Astrocyte of the spinal cord (primary cell): ENCODE results near the gene PTPRF.

ENCODE experiments used
- DNase-seq: peaks from one replicate; pipeline ENCODE4 v3.0.0; 2011; ENCODE audit warnings: low read depth, low spot score
- H3K4me3 ChIP-seq: 2 replicates; pipeline ENCODE4 v1.5.1; 2011; ENCODE audit warnings: low read depth, mild to moderate bottlenecking, low read length, moderate library complexity
- in situ Hi-C: cut with HindIII; loops from 2 replicates; pipeline ENCODE4 v1.10.0; 2017; ENCODE audit warnings: low sequenced_read_pairs
- TF ChIP-seq, protein P1 (sequence below): IDR thresholded peaks from 2 replicates; pipeline ENCODE4 v1.5.1; 2012; ENCODE audit warnings: low read depth, mild to moderate bottlenecking, low read length, inconsistent platforms

PTPRF gene

GRCh38 chr1:43618521-43619313 lies 88.0 kb downstream of the PTPRF start:
- H3K4me3 ChIP-seq = no peak overlapping the region
- DNase-seq = no peak
- in situ Hi-C loops = no loop called here
- TF ChIP-seq, protein P1, sequence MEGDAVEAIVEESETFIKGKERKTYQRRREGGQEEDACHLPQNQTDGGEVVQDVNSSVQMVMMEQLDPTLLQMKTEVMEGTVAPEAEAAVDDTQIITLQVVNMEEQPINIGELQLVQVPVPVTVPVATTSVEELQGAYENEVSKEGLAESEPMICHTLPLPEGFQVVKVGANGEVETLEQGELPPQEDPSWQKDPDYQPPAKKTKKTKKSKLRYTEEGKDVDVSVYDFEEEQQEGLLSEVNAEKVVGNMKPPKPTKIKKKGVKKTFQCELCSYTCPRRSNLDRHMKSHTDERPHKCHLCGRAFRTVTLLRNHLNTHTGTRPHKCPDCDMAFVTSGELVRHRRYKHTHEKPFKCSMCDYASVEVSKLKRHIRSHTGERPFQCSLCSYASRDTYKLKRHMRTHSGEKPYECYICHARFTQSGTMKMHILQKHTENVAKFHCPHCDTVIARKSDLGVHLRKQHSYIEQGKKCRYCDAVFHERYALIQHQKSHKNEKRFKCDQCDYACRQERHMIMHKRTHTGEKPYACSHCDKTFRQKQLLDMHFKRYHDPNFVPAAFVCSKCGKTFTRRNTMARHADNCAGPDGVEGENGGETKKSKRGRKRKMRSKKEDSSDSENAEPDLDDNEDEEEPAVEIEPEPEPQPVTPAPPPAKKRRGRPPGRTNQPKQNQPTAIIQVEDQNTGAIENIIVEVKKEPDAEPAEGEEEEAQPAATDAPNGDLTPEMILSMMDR = no peak

DNA sequence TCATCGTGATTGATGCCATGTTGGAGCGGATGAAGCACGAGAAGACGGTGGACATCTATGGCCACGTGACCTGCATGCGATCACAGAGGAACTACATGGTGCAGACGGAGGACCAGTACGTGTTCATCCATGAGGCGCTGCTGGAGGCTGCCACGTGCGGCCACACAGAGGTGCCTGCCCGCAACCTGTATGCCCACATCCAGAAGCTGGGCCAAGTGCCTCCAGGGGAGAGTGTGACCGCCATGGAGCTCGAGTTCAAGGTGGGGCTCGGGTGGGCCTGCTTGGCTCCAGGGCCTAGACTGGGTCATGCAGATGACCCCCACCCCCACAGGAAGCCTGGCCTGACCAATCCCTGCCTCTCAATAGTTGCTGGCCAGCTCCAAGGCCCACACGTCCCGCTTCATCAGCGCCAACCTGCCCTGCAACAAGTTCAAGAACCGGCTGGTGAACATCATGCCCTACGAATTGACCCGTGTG lies 88.7 kb downstream of the PTPRF start:
- no peak overlapping the region for H3K4me3 ChIP-seq
- in situ Hi-C loops = no loop called here
- TF ChIP-seq, protein P1 = no peak
- DNase-seq = no peak

- in situ Hi-C loops = no loop called here
- no peak for DNase-seq
- TF ChIP-seq, protein P1 = no peak
- no peak overlapping the region for H3K4me3 ChIP-seq
Observed at GRCh38 chr1:43619996-43620920, 89.6 kb downstream of the PTPRF start.

GRCh38 chr1:43620956-43621355 lies 90.3 kb downstream of the PTPRF start:
- no peak overlapping the region for H3K4me3 ChIP-seq
- DNase-seq = no peak
- in situ Hi-C loops = no loop called here
- TF ChIP-seq, protein P1 = no peak

DNA sequence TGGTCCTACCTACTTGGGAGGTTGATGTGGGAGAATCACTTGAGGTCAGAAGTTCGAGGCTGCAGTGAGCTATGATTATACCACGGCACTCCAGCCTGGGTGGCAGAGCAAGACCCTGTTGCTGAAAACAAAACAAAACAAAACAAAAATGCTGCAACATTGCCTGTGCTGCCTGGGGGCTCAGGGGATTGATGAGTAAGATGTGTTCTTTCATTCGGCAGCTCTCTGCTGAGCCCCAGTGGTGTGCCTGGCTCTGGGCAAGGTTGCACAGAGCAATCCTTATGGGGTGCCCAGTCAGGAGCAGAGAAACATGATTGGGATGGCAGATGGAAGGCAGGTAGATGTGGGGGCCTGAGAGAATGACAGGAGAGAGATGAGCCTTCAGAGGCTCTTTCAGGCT lies 90.7 kb downstream of the PTPRF start:
- TF ChIP-seq, protein P1 = no peak

DNA sequence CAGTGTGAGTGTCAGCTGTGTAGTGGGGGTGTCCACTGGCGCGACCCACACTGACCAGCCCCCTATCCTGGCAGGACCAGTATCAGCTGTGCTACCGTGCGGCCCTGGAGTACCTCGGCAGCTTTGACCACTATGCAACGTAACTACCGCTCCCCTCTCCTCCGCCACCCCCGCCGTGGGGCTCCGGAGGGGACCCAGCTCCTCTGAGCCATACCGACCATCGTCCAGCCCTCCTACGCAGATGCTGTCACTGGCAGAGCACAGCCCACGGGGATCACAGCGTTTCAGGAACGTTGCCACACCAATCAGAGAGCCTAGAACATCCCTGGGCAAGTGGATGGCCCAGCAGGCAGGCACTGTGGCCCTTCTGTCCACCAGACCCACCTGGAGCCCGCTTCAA lies 91.2 kb downstream of the PTPRF start:
- TF ChIP-seq, protein P1 = no peak
- in situ Hi-C loops = no loop called here
- no peak for DNase-seq

More for the DNA sequence above, 90.7 kb downstream of the PTPRF start:
- no peak for DNase-seq
- no peak overlapping the region for H3K4me3 ChIP-seq
- in situ Hi-C loops = no loop called here

More for the DNA sequence above, 91.2 kb downstream of the PTPRF start:
- H3K4me3 ChIP-seq = no peak overlapping the region
